Osteocyte (in vitro differentiated cells): ENCODE results near the gene TMEM266. TPM values are rescaled to one million over a fixed set of nuclear protein-coding genes. Genes with fewer than 3 reads are reported as not detected.

Experiments used
- DNase-seq: peaks from one replicate; pipeline ENCODE4 v3.0.0; 2021; ENCODE audit warnings: mixed read lengths; ENCODE audit not compliant: unreplicated experiment; ENCODE audit errors: extremely low spot score
- H3K27ac Mint-ChIP-seq: one replicate; pipeline ENCODE4 v1.8.0; 2021; ENCODE audit warnings: mild to moderate bottlenecking, mixed read lengths; ENCODE audit not compliant: unreplicated experiment
- H3K27me3 Mint-ChIP-seq: one replicate; pipeline ENCODE4 v1.8.0; 2021; ENCODE audit warnings: mixed read lengths; ENCODE audit not compliant: unreplicated experiment
- H3K36me3 Mint-ChIP-seq: one replicate; pipeline ENCODE4 v1.8.0; 2021; ENCODE audit warnings: mixed read lengths; ENCODE audit not compliant: unreplicated experiment
- H3K4me1 Mint-ChIP-seq: one replicate; pipeline ENCODE4 v1.8.0; 2021; ENCODE audit warnings: mixed read lengths; ENCODE audit not compliant: unreplicated experiment
- H3K4me3 Mint-ChIP-seq: one replicate; pipeline ENCODE4 v1.8.0; 2021; ENCODE audit warnings: mild to moderate bottlenecking, moderate library complexity, mixed read lengths; ENCODE audit not compliant: unreplicated experiment
- H3K9me3 Mint-ChIP-seq: one replicate; pipeline ENCODE4 v1.8.0; 2021; ENCODE audit warnings: mixed read lengths; ENCODE audit not compliant: unreplicated experiment
- CTCF ChIP-seq: fragments of 200-600 bp; sonication (generic); IDR thresholded peaks from 2 replicates; pipeline ENCODE4 v1.5.0; 2021; ENCODE audit warnings: antibody characterized with exemption, mild to moderate bottlenecking, moderate library complexity
- total RNA-seq: library from RNA; stranded (reverse); gene quantifications from 2 replicates; pipeline ENCODE4 v1.2.1, GENCODE V29; 2021

Gene TMEM266
- total RNA-seq, 1 donor from 2014 or later: not detected

- Mint-ChIP-seq H3K27me3 (peaks cover 11% of the 10 kb centered on the region), H3K4me1 (no peaks in the 10 kb centered on the region), H3K9me3 (peaks cover 21% of the 10 kb centered on the region), H3K36me3 (no peaks in the 10 kb centered on the region), H3K4me3 (no peak overlapping the region), H3K27ac (no peak overlapping the region)
- no peak for TF ChIP-seq CTCF
- DNase-seq: no peak
Measured at GRCh38 chr15:76024021-76024768, 35.6 kb upstream of the TMEM266 start.

- TF ChIP-seq CTCF: no peak
Measured at GRCh38 chr15:76032046-76032445, 27.7 kb upstream of the TMEM266 start.

GRCh38 chr15:76033438-76033837 lies 26.3 kb upstream of the TMEM266 start:
- Mint-ChIP-seq H3K4me3 (no peak overlapping the region), H3K27ac (no peak overlapping the region), H3K36me3 (no peaks in the 10 kb centered on the region), H3K27me3 (peaks cover 55% of the 10 kb centered on the region), H3K9me3 (peaks cover 7% of the 10 kb centered on the region), H3K4me1 (no peaks in the 10 kb centered on the region)
- DNase-seq: no peak
- no peak for TF ChIP-seq CTCF

More at GRCh38 chr15:76032046-76032445, 27.7 kb upstream of the TMEM266 start:
- H3K36me3 Mint-ChIP-seq: no peaks in the 10 kb centered on the region
- H3K27me3 Mint-ChIP-seq: peaks cover 51% of the 10 kb centered on the region
- DNase-seq: no peak
- peaks cover 14% of the 10 kb centered on the region for H3K9me3 Mint-ChIP-seq
- H3K27ac Mint-ChIP-seq: no peak overlapping the region
- no peaks in the 10 kb centered on the region for H3K4me1 Mint-ChIP-seq
- no peak overlapping the region for H3K4me3 Mint-ChIP-seq

- H3K4me1 Mint-ChIP-seq: no peaks in the 10 kb centered on the region
- H3K4me3 Mint-ChIP-seq: no peak overlapping the region
- peaks cover 7% of the 10 kb centered on the region for H3K9me3 Mint-ChIP-seq
- no peak for DNase-seq
- H3K27ac Mint-ChIP-seq: no peak overlapping the region
- H3K27me3 Mint-ChIP-seq: peaks cover 61% of the 10 kb centered on the region
- no peaks in the 10 kb centered on the region for H3K36me3 Mint-ChIP-seq
- TF ChIP-seq CTCF: no peak
Measured at GRCh38 chr15:76034111-76034510, 25.7 kb upstream of the TMEM266 start.

- no peak overlapping the region for H3K4me3 Mint-ChIP-seq
- no peak for TF ChIP-seq CTCF
- no peaks in the 10 kb centered on the region for H3K36me3 Mint-ChIP-seq
- DNase-seq: no peak
- peaks cover 1% of the 10 kb centered on the region for H3K9me3 Mint-ChIP-seq
- no peaks in the 10 kb centered on the region for H3K4me1 Mint-ChIP-seq
- H3K27ac Mint-ChIP-seq: no peak overlapping the region
- peaks cover 64% of the 10 kb centered on the region for H3K27me3 Mint-ChIP-seq
Measured at GRCh38 chr15:76035593-76035992, 24.2 kb upstream of the TMEM266 start.
